NCI-H748 (cell line): Measurements from ENCODE around the gene DHRSX.
"Not testable (repeated sequence)": the region's sequence is repeated elsewhere in the genome, so short reads cannot be mapped to it uniquely, and the experiment has no call there.

Experiments used
- DNase-seq: peaks from one replicate; lab custom pipeline; 2025; ENCODE audit not compliant: unreplicated experiment; lab: John Stamatoyannopoulos, UW

Gene DHRSX

GRCh38 chrX:2272337-2272736, 228.4 kb downstream of the DHRSX start:
- DNase-seq = no peak

GRCh38 chrX:2271595-2271994, 229.2 kb downstream of the DHRSX start:
- not testable (repeated sequence) for DNase-seq

GRCh38 chrX:2270783-2271182, 230.0 kb downstream of the DHRSX start:
- not testable (repeated sequence) for DNase-seq

- no peak for DNase-seq
Measured at GRCh38 chrX:2267890-2268289, 232.9 kb downstream of the DHRSX start.

- DNase-seq = no peak
Measured at GRCh38 chrX:2266445-2267349, 234.1 kb downstream of the DHRSX start.

DNA sequence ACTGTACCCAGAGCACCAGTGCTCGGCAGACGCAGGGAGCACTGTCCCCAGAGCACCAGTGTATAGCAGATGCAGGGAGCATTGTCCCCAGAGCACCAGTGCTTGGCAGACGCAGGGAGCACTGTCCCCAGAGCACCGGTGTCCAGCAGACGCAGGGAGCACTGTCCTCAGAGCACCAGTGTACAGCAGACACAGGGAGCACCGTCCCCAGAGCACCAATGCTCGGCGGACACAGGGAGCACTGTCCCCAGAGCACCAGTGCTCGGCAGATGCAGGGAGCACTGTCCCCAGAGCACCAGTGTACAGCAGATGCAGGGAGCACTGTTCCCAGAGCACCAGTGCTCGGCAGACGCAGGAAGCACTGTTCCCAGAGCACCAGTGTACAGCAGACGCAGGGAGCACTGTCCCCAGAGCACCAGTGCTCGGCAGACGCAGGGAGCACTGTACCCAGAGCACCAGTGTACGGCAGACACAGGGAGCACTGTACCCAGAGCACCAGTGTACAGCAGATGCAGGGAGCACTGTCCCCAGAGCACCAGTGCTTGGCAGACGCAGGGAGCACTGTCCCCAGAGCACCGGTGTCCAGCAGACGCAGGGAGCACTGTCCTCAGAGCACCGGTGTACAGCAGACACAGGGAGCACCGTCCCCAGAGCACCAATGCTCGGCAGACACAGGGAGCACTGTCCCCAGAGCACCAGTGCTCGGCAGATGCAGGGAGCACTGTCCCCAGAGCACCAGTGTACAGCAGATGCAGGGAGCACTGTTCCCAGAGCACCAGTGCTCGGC, 234.9 kb downstream of the DHRSX start:
- DNase-seq = not testable (repeated sequence)

DNA sequence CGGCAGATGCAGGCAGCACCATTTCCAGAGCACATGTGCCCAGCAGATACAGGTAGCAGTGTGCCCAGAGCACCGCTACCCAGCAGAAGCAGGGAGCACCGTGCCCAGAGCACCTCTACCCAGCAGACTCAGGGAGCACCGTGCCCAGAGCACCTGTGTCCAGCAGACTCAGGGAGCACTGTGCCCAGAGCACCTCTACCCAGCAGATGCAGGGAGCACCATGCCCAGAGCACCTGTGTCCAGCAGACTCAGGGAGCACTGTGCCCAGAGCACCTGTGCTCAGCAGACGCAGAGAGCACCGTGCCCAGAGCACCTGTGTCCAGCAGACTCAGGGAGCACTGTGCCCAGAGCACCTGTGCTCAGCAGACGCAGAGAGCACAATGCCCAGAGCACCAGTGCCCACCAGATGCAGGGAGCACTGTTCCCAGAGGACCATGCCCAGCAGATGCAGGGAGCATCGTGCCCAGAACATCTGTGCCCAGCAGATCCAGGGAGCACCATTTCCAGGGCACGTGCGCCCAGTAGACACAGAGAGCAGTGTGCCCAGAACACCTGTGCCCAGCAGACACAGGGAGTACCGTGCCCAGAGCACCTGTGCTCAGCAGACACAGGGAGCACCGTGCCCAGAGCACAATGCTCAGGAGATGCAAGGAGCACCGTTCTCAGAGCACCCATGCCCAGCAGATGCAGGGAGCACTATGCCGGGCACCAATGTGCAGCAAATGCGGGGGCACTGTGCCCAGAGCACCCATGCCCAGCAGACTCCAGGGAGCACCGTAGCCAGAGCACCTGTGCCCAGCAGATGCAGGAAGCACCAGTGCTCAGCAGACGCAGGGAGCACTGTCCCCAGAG, 236.4 kb downstream of the DHRSX start:
- DNase-seq = no peak

GRCh38 chrX:2263203-2263602, 237.6 kb downstream of the DHRSX start:
- DNase-seq = no peak

DNA sequence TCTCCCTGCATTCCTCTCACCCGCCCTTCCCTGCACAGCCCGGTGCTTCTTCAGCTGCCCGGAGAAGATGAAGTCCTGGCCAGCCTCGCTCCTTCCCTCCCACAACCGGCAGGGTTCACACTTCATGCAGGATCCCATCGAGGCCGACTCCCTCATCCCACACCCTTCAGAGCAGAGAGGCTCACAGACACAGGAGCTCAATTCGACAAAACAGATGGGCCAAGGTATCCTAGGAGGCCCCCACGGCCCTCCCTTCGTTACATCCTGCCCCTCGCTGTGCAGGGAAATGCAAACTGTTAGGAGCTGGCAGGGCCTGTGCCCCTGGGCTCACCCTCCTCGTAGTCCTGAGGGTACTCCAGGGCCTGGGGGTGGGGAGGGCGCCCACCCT, 238.1 kb downstream of the DHRSX start:
- no peak for DNase-seq

- no peak for DNase-seq
Measured at GRCh38 chrX:2261831-2262667, 238.7 kb downstream of the DHRSX start.

DNA sequence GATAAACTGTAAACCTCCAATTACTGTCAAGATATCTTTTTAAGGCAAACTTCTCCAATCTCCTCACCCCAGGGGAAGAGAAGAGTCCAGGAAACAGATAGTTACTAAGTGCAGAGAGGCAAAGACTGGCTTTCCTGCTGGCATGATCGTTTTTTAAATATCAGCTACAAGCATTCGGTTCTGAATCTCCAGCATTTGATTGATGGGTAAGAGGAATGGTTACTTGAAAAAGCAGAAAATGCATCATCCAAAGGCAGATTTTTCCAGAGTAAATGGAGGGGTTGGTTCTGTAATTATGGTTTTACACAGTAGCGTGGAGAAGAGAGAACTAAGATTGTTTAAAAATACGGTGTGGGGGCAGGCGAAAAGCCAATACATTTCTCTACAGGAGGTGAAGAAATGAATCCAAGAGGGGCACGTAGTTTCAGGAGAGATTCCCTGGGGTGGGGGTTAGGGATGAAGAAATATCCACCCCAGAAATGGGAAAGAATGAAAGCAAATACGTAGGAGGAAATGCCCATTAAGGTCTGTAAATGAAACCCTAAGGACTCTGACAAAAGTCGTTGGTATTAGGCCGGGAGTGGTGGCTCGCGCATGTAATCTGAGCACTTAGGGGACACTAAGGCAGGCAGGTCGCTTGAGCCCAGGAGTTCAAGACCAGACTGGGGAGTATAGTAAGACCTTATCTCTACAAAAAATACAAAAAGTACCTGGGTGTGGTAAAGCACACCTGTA, 248.3 kb downstream of the DHRSX start:
- DNase-seq = no peak

GRCh38 chrX:2251211-2251610, 249.6 kb downstream of the DHRSX start:
- no peak for DNase-seq

DNA sequence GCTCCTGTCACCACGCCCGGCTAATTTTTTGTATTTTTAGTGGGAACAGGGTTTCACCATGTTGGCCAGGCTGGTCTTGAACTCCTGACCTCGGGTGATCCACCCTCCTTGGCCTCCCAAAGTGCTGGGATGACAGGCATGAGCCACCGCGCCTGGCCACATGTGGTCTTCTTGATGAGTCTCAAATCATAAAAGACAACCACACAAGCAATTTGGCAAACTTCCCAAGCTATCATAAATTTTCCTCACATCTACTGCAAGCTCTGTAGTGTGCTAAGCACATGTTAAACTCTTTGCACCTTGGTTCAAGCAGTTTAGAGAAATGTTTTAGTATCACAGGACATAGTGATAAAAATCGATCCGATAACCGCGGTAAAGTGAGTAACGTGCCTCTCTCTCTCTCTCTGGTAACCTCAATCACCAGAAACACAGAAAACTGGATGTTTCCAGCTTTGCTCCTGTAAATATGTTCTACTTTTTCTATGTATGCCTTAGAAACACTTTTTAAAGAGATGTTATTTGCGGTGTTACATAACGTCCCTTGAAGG, 256.8 kb downstream of the DHRSX start:
- DNase-seq = no peak

DNA sequence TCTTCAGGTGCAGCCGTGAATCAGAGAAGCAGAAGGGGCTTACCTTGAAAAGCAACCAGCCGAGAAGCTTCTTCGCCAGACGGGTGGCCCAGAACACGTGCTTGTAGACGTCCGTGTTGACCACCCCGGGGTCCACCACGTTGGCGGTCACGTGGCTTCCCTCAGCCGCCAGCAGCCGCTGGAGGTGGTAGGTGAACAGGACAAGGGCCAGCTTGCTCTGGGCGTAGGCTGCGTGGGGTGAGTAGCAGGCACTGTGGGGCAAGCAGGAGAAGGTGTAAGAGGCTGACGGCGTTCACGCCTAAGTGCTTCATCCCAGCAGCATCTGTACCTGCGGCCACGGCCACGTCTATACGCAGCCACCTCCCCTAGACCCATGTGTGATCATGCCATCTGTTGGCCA, 257.8 kb downstream of the DHRSX start:
- no peak for DNase-seq

DNA sequence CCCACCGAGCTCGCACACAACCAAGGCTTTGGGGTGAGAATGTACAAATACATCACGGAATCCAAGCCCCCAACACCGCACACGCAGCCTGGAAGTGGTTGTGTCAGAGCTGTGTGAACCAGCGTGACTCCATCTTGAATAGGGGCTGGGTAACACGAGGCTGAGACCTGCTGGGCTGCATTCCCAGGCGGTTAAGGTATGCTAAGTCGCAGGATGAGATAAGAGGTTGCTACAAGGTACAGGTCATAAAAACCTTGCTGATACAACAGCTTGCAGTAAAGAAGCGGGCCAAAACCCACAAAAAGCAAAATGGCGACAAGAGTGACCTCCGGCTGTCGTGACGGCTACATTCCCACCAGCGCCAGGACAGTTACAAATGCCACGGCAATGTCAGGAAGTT, 258.4 kb downstream of the DHRSX start:
- no peak for DNase-seq

DNA sequence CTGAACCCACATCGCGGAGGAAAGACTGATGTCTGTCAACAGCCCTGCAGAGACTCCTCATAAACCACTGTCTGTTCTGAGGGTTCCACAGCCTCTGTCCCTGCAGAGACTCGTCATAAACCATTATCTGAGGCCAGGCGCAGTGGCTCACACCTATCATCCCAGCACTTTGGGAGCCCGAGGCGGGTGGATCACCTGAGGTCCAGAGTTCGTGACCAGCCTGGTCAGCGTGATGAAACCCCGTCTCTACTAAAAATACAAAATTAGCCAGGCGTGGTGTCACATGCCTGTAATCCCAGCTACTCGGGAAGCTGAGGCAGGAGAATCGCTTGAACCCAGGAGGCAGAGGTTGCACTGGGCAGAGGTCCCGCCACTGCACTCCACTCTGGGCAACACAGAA, 259.3 kb downstream of the DHRSX start:
- not testable (repeated sequence) for DNase-seq

DNA sequence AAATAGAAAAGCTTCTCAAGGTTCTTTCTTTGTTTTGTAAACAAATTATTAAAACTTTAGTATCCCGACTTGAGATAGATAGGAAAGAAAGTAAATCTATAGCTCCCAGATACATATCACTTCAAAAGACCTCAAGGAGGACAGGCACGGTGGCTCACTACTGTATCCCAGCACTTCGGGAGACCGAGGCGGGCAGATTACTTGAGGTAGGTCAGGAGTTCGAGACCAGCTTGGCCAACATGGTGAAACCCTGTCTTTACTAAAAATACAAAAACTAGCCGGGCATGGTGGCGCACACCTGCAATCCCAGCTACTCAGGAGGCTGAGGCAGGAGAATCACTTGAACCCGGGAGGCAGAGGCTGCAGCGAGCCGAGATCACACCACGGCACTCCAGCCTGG, 260.0 kb downstream of the DHRSX start:
- DNase-seq = not testable (repeated sequence)

- no peak for DNase-seq
Measured at GRCh38 chrX:2237976-2238375, 262.8 kb downstream of the DHRSX start.

GRCh38 chrX:2231570-2232192, 269.1 kb downstream of the DHRSX start:
- DNase-seq = no peak
